ENCODE results near the gene SGTA.

- no peak for TF ChIP-seq EZH2 (IDR thresholded peaks at IDR 0.05; ENCODE audit: borderline replicate concordance, low read length)
- TF ChIP-seq CTCF (IDR thresholded peaks at IDR 0.05; ENCODE audit: low read length), result no peak
These were observed 31.4 kb upstream of the SGTA start for GRCh38 chr19:2814426-2814825.

All from OCI-LY1 (cell line).